CD4-positive, alpha-beta T cell treated with Interleukin-21 for 1 hour (primary cell): ENCODE measurements around the gene FARSB.
A peak's percentile ranks its signal among the peaks of the same experiment; 100 is the strongest.
"Not testable (repeated sequence)": the region's sequence is repeated elsewhere in the genome, so short reads cannot be mapped to it uniquely, and the experiment has no call there.

ENCODE experiments used
- DNase-seq: peaks from one replicate; pipeline ENCODE4 v3.0.0-alpha.2; 2020

Gene FARSB

DNA sequence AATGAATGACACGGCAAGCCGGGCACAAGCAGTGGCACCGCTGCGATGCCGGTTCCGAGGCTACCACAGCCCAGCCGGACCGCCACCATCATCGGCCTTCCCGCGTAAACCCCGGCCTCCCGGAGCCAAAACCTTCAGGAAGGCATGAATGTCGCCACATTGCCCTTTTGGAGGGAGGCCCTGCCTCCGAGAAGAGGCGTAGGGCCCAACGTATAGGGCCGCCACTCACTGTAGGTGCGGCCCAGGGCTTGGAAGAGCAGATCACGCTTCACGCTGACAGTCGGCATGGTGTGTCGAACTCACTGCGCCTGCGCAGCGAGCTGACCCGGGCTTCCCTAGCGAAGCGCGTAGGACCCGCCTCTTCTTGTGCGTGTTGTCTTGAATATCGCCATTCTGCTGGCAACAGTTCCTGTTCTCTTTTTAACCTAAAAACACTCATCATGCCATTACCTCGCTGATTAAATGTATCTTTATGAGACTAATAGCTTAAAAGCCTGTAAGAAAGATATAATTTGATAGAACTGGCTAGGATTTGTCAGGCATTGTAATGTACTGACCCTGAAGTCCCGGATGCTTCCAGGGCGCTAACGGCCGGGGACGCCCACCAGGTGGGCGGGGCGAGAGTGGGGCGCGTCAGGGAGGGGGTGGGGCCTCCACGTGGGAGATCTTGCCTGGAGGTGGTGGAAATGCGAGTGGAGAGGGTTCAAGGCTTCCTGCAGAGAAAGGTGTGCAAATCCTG, at the start of gene FARSB:
Gene FARSB (minus strand): TSS at position 306 of the 739 bp plus-strand sequence. CDS start 19 bp downstream, at position 287.
- peak; percentile 96 for DNase-seq

DNA sequence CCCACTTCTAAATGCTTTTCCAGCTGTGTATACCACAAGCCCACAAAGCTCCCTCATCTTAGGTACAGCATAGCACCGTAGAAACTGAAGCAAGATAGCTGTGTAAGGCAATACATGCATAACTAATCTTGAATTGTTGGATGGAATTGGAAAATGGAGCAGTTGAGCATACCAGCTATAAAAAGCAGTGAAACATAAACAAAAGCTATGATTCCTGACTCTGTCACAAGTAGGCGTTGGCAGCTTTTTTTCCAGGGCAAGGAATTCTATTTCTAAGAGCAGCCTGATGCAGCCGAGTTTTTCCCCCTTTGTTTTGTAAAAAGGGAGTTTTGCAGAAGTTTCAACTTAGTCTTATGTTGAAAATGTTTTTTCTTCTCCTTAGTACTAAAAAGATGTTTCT, 48.0 kb upstream of the FARSB start:
- DNase-seq, result no peak

DNA sequence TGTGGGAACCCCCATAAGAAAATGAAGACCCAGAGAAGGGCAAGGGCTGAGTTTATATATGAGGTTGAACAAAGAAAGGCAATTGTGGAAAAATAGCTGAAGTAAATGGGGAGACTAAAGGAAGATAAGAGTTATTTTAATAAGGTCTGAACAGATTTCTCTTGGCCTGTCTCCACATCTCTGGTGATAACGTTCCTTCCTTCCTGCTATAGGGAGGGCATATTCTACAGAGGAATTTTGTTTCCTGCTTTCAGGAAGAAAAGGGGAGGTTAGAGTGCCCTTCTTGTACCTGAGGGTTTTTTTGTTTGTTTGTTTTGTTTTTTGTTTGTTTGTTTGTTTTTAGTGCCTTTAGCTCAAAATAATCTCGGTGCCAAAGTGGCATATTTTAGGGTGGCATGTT, 47.2 kb upstream of the FARSB start:
- no peak for DNase-seq

DNA sequence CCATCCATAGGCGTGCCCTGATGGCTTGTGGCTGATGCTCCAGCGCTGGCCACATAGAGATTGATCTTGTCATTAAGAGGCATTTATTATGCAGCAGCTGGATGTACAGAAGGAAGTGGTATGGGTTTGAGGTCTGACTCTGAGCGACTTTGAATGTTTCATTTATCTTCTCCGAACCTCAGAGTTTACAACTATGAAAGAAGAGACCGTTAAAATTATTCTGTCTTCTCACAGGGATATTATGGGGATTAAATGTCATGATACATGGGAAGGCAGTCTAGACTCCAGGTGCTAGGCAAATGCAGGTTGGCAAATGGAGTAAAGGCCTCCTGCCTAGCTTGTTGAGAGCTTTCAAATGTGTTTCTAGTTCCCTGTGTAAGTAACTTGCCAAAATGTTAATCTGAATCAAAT, 45.8 kb upstream of the FARSB start:
- DNase-seq, result peak; percentile 5

DNA sequence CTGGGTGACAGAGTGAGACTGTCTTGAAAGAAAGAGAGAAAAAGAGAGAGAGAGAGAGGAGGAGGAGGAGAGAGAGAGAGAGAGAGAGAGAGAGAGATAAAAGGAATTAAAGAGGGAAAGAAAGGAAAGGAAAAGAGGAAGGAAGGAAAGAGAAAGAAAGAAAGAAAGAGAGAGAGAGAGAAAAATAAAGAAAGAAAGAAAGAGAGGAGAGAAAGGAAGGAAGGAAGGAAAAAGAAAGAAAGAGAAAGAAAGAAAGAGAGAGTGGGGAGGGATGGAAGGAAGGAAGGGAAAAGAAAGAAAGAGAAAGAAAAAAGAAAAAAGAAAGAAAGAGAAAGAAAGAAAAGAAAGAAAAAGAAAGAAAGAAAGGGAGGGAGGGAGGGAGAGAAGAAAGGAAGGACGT, 45.3 kb upstream of the FARSB start:
- no peak for DNase-seq

DNA sequence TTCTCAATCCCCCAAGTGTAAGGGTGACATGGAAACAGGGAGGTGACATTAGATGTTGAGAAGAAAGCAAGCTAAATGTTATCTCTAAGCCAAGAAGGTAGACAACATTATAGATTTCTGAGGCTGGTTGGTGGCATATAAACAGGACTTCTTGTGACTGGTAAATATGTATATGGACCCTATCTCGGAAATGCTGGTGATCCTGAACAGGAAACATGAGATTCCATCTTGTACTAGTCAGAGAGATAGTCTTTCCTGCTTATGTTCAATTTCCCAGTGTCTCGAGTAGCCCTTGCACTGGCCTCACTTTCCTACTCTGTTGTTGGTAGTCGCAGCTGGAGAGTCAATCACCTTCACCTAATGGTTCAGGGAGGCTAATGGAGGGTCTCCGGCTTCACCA, 42.4 kb upstream of the FARSB start:
- DNase-seq, result no peak

DNA sequence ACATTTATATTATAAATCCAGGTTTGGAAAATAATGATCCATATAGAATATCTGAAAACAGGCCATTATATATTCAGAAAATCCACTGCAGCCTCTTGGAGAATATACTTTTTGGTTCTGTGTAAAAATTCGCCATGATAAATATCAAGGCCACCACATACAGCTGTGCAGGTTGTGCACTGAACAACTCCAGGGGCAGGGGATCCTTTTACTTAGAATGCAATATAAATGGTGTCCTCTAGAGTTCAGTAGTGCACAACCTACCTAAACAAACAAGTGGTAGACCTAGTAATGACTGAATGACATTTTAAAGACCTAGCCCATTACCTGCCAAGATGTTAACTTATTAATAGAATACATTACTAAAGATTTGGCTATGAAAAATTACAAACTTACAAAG, 37.9 kb upstream of the FARSB start:
- no peak for DNase-seq

DNA sequence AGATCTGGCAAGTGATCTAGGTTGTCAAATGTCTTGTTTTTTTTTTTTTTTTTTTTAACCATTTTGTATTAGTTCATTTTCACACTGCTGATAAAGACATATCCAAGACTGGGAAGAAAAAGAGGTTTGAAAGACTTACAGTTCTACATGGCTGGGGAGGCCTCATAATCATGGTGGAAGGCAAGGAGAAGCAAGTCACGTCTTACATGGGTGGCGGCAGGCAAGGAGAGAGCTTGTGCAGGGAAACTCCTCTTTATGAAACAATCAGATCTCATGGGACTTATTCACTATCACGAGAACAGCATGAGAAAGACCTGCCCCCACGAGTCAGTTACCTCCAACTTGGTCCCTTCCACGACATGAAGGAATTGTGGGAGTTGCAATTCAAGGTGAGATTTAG, 37.5 kb upstream of the FARSB start:
- DNase-seq, result not testable (repeated sequence)

DNA sequence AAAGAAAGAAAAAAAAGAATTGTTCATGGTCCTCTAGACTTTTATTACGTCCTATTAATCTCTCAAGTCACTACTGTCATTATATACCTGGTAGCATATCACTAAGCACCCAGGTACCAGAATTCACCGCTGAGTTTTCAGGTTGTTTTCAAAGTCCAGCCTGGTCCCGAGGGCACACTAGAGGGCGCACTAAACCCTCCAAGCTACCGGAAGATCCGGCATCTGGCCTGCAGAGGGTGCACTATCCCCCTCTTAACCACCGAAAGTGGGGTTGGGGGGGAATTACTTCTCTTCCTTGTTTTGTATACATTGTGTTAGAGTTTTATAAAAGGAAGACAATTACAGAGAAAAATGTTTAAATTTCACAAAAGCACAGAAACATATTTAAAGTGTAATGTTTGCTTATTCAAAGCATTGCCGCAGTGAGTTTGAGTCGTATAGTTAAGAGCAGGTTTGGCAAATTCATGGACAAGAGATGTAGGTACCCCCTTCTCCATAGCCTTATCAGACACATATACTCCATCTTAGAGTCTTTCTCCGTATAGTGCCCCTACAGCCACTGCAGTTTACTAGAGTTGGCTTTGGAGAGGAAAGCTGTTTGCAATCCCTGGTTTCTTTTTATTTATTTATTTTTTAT, 34.8 kb upstream of the FARSB start:
- DNase-seq, result peak; percentile 70

DNA sequence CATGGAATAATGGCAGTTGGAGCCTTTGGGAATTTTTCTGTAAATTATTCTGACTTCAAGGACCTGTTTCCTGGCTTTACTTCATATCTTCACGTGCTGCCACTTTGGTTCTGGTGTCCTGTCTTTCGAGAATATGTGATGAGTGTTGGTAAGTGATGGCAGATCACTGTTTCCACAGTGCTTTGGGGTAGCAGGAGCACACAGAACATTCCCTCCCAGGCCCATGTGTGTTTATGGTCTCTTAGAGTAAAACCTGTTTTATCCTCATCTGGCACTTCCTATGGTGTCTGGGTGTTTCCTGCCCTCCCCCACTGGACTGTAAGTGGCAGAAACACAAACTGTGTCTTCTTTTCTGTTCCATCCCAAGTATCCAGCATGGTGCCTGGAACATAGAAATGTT, 33.4 kb upstream of the FARSB start:
- DNase-seq, result no peak

DNA sequence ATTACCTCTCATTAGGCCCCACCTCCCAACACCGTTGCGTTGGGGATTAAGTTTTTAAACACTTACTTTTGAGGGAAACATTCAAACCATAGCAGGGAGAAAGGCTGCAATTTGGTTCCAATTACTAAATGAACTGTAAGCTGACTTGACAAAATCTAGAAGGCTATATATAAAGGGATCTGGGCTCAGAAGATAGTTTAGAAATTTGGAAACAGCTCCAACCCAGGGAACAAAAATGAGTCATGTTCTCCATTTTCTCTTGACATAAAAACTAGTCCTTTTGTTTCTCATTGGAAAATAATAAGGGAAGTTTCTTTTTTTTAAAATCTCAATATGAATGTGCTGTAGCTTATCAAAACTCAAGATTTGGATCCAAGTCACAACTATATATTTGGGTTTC, 33.0 kb upstream of the FARSB start:
- no peak for DNase-seq

DNA sequence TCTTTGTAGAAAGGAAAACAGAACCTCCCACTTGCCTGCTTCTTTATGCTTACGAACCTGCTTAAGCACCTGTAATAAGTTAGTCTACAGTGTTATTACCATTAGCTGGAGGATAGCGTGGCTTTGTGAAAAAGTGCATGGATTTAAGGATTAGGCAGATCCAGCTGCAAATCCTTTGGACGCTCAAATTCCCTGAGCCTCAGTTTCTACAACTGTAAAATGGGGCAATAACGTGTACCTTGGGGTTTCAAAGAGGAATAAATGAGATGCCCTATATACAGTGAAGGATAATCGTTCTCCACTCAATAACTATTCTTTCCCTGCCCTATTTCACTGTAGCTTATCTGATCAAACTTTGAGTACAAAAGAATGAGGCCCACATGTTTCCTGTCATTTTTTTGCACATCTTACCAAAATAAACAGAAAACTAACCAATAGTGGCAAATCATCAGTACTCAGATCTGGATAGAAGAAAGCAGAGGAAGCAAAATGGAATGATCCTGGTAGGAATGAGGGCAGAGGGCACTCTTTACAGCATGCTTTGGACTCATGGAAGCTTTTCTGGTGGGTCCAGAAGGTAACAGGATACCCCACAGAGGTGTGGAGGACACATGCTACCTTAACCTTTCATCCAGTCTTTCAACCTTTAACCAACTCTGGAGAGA, 30.3 kb upstream of the FARSB start:
- DNase-seq, result no peak

DNA sequence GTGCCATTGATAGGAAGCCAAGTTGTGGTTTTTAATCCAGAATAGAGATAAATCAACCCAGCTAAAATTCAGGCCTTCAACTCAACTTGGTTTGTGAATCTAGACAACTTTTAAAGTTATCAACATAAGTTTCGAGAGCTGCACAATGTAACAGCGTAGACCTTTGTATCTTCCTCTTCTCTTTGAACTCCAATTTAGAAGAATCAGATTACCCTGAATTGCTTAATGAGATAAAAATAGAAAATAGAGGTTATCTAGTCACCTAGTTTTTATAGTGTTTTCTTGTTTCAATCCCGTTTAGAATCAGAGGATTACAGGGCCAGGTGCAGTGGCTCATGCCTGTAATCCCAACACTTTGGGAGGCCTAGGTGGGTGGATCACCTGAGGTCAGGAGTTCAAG, 27.9 kb upstream of the FARSB start:
- no peak for DNase-seq

DNA sequence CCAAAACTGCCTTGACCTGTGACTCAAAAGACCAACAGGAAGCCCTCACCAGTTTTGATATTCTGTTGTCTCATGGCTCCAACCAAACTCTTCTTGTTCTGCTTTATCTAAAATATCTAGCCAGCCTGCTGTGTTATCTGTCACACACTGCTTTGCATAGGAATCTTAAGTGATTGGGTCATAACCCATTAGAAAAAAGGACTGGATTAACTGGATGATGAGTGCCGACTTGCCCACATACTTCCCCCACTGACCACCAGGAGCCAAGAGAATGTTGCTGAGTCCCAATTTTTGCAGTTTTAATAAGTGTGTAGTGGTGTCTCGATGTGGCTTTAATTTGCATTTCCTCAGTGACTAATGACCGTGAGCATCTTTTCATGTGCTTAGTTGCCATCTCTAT, 22.1 kb upstream of the FARSB start:
- DNase-seq, result no peak

DNA sequence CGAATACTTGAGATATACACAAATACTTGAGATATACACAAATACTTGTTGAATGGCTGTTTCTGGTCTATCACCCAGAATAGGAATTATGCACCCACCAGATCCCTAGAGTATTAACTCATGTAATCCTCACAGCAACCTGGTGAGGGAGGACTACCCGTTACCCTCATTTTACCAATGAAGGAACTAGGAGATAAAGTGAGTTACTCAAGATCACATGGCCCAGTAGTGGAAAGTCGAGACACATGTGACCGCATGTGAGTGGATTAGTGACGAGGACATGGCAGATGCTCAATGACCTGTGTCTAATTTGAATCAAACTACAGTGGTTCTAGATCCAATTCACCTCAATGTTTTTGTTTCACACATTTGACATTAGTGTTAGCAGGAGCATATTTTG, 18.0 kb upstream of the FARSB start:
- DNase-seq, result no peak

DNA sequence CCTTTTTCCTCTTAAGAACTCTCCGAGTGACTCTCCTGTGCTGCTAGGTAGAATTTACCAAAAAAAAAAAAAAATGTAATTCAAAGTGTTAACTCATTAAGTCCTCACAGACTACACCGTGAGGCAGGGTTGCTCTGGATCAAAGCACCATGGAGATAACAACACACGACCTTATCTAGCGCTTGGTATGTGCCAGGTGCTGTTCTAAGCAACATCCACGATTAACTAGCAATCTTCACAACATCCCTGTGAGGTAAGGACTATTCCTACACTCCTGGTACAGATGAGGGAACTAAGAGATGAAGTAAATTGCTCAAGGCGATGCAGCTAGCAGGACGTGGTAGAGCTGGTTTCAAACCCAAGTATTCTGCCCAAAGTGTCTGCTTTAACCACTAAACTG, 17.4 kb upstream of the FARSB start:
- no peak for DNase-seq

DNA sequence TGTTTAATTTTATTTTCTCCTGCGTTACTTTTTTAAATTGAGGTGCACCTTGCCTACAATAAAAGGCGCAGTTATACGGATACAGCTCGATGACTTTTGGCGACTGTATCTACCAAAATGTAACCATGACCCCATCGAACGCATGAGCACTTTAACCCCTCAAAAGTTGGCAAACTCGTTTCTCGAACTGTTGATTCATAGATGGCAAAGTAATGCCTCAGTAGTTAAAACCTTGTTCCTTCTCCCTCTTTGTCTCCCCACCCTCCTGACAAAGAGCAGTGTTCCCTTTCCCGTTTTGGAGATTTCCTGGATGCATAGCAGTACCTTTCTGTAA, 16.1 kb upstream of the FARSB start:
- DNase-seq, result no peak

DNA sequence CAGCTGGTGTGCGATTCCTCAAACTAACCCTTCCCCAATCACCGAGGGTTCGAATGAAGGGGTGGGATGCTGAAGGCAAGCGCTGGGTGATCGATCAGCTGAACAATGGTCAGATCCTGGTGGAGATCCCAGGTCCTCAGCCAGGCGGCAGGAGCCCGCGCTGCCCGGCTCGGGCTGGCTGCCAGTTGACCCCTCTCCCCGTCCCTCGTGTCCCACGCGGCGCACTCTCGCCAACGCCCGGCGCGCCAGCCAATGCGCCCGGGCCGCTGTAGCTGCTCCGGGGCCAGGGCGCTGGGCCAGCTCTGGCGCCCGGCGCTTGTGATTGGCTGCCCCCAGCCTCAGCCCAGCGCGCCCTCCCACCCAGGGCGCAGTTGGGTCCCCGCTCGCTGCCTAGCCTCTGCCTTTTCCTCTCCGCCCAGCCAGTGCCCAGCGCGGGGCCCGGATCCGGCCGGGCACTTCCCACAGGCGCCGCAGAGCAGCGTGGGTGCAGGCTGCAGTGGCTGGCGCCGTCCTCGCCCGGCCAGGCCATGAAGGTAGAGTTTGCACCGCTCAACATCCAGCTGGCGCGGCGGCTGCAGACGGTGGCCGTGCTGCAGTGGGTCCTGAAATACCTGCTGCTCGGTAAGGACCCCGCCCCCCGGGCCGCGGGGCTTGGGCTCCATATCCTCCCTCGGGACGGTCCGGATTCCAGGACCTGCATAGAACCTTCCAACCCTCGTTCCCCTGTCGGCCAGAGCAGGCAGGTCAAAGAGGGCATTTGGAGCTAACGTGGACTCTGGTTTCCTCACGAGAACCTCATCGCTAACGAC, 15.6 kb upstream of the FARSB start, which contains the start of gene MOGAT1:
Gene MOGAT1 (plus strand): TSS at position 400 of the 809 bp plus-strand sequence. CDS start 128 bp downstream, at position 528.
- DNase-seq, result no peak

DNA sequence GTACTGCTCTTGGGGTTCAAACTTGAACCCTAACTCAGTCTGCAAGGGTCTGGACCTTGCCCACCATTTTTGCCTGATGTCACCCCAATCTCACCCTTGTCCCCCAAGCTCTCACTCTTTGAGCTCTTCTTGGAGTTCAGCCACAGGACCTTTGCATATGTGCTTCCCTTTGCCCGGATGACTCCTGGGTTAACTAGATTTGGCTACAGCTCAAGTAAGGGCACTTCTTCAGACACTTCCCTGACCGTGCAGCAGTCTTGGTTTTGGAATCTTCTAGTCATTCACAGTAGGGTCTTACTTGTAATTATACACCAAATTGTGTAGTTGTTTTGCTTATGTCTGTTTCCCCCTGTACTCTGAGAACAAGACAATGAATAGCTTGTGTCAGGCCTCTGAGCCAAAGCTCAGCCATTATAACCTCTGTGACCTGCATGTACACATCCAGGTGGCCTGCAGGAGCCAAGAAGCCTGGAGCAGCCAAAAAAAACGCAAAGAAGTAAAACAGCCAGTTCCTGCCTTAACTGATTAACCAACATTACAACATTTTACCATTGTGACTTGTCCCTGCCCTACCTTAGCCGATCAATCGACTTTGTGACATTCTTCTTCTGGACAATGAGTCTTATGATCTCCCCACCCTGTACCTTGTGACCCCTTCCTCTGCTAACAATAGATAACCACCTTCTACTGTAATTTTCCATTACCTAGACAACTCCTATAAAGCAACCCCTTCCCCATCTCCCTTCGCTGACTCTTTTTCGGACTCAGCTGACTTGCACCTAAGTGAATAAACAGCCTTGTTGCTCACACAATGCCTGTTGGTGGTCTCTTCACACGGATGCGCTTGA, 14.5 kb upstream of the FARSB start:
- no peak for DNase-seq

DNA sequence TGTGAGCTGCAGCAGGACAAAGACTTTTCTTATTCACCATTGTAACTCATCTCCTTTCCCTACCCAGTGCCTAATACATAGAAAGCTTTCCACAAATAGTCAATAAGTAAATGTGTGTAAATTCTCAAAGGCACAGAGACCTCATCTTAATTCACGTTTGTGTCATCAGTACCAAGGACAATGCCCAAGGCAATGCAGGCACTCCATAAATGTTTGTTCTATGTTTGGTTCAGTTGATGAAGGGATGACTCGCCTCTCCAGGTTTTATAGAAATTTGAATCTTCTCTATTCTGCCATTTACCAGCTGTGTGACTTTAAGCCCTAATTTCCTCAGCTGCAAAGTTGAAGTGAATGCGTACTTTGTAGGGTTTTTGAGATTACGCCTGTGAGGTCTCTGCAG, 13.5 kb upstream of the FARSB start:
- no peak for DNase-seq

DNA sequence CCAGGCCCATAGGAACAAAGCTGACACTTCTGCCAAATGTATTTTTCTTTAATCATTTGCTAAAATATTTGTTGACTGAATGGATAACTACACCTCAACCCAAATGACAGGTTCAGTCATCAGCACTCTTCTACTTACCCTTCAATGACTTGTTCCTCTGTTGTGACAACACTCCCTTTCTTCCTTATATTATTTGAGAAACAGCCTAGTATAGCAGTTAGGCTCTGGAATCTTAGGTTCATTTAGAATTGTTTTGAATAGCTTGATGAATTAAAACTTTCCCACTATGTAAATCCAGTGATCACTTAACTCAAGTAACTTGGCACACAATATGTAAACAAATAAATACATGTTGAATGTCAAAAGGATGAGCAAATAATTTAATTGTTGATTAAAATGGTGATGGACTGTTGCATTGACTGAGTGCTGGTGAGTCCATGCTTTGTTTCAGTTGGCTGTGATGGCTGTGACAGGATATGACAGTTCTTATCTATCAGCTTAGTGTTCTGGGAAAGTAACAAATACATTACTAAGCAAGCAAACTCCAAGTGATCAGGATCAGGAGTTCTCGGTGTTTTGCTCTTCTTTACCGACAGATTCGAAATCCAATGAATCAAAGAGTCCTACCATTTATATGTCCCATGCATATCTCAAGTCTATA, 12.7 kb upstream of the FARSB start:
- DNase-seq, result no peak

DNA sequence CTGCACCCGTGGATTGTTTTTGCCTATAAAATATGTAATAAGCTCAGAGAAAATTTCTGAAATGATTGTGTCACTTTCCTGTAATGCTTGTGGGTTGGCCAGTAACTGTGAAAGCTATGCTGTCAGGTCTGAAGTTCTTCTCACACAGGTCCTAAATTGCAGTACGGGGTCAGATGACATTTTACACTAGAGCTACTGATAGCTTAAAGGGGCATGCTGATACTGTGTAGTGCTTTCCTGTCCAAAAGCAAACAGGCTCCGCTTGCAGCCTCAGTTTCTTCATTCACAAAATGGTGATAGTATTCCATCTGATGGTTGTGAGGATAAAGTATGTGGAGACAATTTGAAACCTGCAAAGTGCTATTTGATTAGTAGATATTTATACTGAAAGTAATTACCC, 7.6 kb upstream of the FARSB start:
- DNase-seq, result no peak
